Measurements from ENCODE around the gene TBC1D21.
A peak's percentile ranks its signal among the peaks of the same experiment; 100 is the strongest.

The TBC1D21 gene

GRCh38 chr15:73873456-73873855 lies at the start of gene TBC1D21:
TBC1D21 (plus strand) TSS chr15:73873564; CDS start chr15:73873710, 146 bp downstream.
- no peak for DNase-seq (ENCODE audit: low spot score)

GRCh38 chr15:73826711-73827251 lies 46.6 kb upstream of the TBC1D21 start:
- DNase-seq (ENCODE audit: low spot score), result no peak

- no peak for DNase-seq (ENCODE audit: low spot score)
Observed at GRCh38 chr15:73829523-73829922, 43.8 kb upstream of the TBC1D21 start.

GRCh38 chr15:73832657-73833056 lies 40.7 kb upstream of the TBC1D21 start:
- no peak for DNase-seq (ENCODE audit: low spot score)

GRCh38 chr15:73836845-73837244 lies 36.5 kb upstream of the TBC1D21 start:
- no peak for DNase-seq (ENCODE audit: low spot score)

GRCh38 chr15:73838831-73839426 lies 34.4 kb upstream of the TBC1D21 start:
- DNase-seq (ENCODE audit: low spot score), result no peak

- DNase-seq (ENCODE audit: low spot score), result no peak
Observed at GRCh38 chr15:73839699-73840377, 33.5 kb upstream of the TBC1D21 start.

- DNase-seq (ENCODE audit: low spot score), result no peak
Observed at GRCh38 chr15:73840771-73841170, 32.6 kb upstream of the TBC1D21 start.

GRCh38 chr15:73841756-73842725 lies 31.3 kb upstream of the TBC1D21 start:
- no peak for DNase-seq (ENCODE audit: low spot score)

GRCh38 chr15:73843787-73844186 lies 29.6 kb upstream of the TBC1D21 start:
- DNase-seq (ENCODE audit: low spot score), result no peak

- DNase-seq (ENCODE audit: low spot score), result no peak
Observed at GRCh38 chr15:73844356-73844755, 29.0 kb upstream of the TBC1D21 start.

GRCh38 chr15:73845507-73845906 lies 27.9 kb upstream of the TBC1D21 start:
- no peak for DNase-seq (ENCODE audit: low spot score)

- DNase-seq (ENCODE audit: low spot score), result no peak
Observed at GRCh38 chr15:73845907-73846306, 27.5 kb upstream of the TBC1D21 start.

- DNase-seq (ENCODE audit: low spot score), result no peak
Observed at GRCh38 chr15:73849641-73850040, 23.7 kb upstream of the TBC1D21 start.

- DNase-seq (ENCODE audit: low spot score), result no peak
Observed at GRCh38 chr15:73850228-73850627, 23.1 kb upstream of the TBC1D21 start.

GRCh38 chr15:73851689-73852088 lies 21.7 kb upstream of the TBC1D21 start:
- peak; percentile 12 for DNase-seq (ENCODE audit: low spot score)

GRCh38 chr15:73852507-73852906 lies 20.9 kb upstream of the TBC1D21 start:
- no peak for DNase-seq (ENCODE audit: low spot score)

- DNase-seq (ENCODE audit: low spot score), result no peak
Observed at GRCh38 chr15:73854265-73854664, 19.1 kb upstream of the TBC1D21 start.

- no peak for DNase-seq (ENCODE audit: low spot score)
Observed at GRCh38 chr15:73856458-73857192, 16.7 kb upstream of the TBC1D21 start.

- no peak for DNase-seq (ENCODE audit: low spot score)
Observed at GRCh38 chr15:73857193-73857920, 16.0 kb upstream of the TBC1D21 start.

GRCh38 chr15:73858062-73858461 lies 15.3 kb upstream of the TBC1D21 start:
- DNase-seq (ENCODE audit: low spot score), result no peak

Measured in kidney capillary endothelial cell (primary cell).